MM.1S (cell line): ENCODE measurements around the gene KLHL2.
"Not testable (repeated sequence)": the region's sequence is repeated elsewhere in the genome, so short reads cannot be mapped to it uniquely, and the experiment has no call there.

ENCODE experiments used
- DNase-seq: peaks from one replicate; pipeline ENCODE4 v3.0.0-alpha.2; 2015
- H2AFZ ChIP-seq: fragments of 300-600 bp; sonication (generic); 2 replicates; pipeline ENCODE4 v1.6.0; 2016; ENCODE audit warnings: antibody characterized with exemption, low read length
- H3F3A ChIP-seq: fragments of 300-600 bp; sonication (generic); 2 replicates; pipeline ENCODE4 v1.6.1; 2016; ENCODE audit warnings: mild to moderate bottlenecking, antibody characterized with exemption, low read length, moderate library complexity, mixed read lengths; ENCODE audit not compliant: insufficient read depth
- H3K27ac ChIP-seq: fragments of 300-600 bp; sonication (generic); 2 replicates; pipeline ENCODE4 v1.5.1; 2016; ENCODE audit warnings: mild to moderate bottlenecking, low read length
- H3K27me3 ChIP-seq: fragments of 300-600 bp; sonication (generic); replicated peaks from 2 replicates; pipeline ENCODE4 v1.6.0; 2016; ENCODE audit warnings: low read length; ENCODE audit not compliant: insufficient read depth
- H3K36me3 ChIP-seq: fragments of 300-600 bp; sonication (generic); replicated peaks from 2 replicates; pipeline ENCODE4 v1.6.1; 2016; ENCODE audit warnings: mild to moderate bottlenecking, low read length, mixed read lengths; ENCODE audit not compliant: insufficient read depth
- H3K4me1 ChIP-seq: fragments of 300-600 bp; sonication (generic); 2 replicates; pipeline ENCODE4 v1.6.1; 2016; ENCODE audit warnings: low read length, mixed read lengths
- H3K4me2 ChIP-seq: fragments of 300-600 bp; sonication (generic); 2 replicates; pipeline ENCODE4 v1.6.0; 2016; ENCODE audit warnings: low read depth, low read length
- H3K4me3 ChIP-seq: fragments of 300-600 bp; sonication (generic); 2 replicates; pipeline ENCODE4 v1.5.1; 2016; ENCODE audit warnings: low read length, mixed read lengths
- H3K79me2 ChIP-seq: fragments of 300-600 bp; sonication (generic); 2 replicates; pipeline ENCODE4 v1.6.1; 2016; ENCODE audit warnings: mixed run types, low read length, mixed read lengths
- H3K9ac ChIP-seq: fragments of 300-600 bp; sonication (generic); 2 replicates; pipeline ENCODE4 v1.6.1; 2016; ENCODE audit warnings: low read length, mixed read lengths
- H3K9me2 ChIP-seq: fragments of 300-600 bp; sonication (generic); replicated peaks from 2 replicates; pipeline ENCODE4 v1.6.1; 2016; ENCODE audit warnings: mild to moderate bottlenecking, low read length, mixed read lengths; ENCODE audit not compliant: insufficient read depth
- H3K9me3 ChIP-seq: fragments of 300-600 bp; sonication (generic); replicated peaks from 2 replicates; pipeline ENCODE4 v1.6.1; 2016; ENCODE audit warnings: mild to moderate bottlenecking, low read length, mixed read lengths; ENCODE audit not compliant: insufficient read depth
- H4K20me1 ChIP-seq: fragments of 300-600 bp; sonication (generic); 2 replicates; pipeline ENCODE4 v1.6.1; 2016; ENCODE audit warnings: mild to moderate bottlenecking, low read length, moderate library complexity, mixed read lengths; ENCODE audit not compliant: insufficient read depth
- EZH2 ChIP-seq: fragments of 300-600 bp; sonication (generic); optimal IDR thresholded peaks from 2 replicates; pipeline ENCODE3; 2017; ENCODE audit warnings: low read depth, mild to moderate bottlenecking, antibody characterized with exemption, low read length, mixed read lengths
- EZH2phosphoT487 ChIP-seq: fragments of 300-600 bp; sonication (generic); IDR thresholded peaks from 2 replicates; pipeline ENCODE4 v1.6.1; 2018; ENCODE audit warnings: antibody characterized with exemption, low read length
- TF ChIP-seq, protein P1 (sequence below): fragments of 300-600 bp; sonication (generic); IDR thresholded peaks from 2 replicates; pipeline ENCODE4 v1.5.1; 2016; ENCODE audit warnings: antibody characterized with exemption, low read length, mixed read lengths

KLHL2 gene, protein sequence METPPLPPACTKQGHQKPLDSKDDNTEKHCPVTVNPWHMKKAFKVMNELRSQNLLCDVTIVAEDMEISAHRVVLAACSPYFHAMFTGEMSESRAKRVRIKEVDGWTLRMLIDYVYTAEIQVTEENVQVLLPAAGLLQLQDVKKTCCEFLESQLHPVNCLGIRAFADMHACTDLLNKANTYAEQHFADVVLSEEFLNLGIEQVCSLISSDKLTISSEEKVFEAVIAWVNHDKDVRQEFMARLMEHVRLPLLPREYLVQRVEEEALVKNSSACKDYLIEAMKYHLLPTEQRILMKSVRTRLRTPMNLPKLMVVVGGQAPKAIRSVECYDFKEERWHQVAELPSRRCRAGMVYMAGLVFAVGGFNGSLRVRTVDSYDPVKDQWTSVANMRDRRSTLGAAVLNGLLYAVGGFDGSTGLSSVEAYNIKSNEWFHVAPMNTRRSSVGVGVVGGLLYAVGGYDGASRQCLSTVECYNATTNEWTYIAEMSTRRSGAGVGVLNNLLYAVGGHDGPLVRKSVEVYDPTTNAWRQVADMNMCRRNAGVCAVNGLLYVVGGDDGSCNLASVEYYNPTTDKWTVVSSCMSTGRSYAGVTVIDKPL

DNA sequence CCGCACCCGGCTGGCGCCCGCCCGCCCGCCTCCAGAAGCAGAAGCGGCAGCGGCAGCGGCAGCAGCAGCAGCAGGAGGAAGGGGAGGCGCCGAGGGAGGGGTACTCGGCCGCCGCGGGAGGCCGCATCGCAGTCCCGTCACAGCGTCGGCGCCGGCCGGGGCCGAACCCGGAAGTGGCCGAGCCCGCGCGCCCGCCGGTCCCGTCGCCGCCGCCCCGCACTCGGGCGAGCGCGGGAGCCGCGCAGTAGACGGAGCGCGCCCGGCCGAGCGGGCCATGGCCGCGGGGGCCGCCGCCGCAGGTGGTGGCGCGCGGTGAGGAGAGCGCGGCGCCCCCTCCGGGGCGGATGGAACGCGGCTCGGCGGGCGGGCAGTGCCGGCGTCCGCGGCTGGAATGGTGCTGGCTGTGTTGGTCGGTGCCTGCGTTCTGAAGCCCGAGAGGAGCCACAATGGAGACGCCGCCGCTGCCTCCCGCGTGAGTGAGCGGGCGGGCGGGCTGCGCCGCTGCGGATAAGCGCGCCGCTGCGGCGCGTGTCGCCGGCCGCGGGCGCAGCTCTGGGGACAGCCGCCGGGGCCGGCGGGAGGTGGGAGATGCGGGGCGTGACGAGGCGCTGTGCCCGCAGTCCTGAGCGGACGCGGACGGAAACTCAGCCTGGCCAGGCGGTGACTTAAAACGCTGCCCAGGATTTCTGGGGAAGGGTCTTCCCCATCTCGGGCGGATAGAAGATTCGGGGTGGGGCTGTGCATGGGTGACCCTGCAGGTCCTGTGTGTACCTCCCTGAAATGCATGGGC, at the start of gene KLHL2:
KLHL2 (plus strand) TSS at position 131 of the 790 bp plus-strand sequence; CDS start at position 447, 316 bp downstream.
- Histone ChIP-seq H3K9ac (peak within 1 kb of the TSS; percentile 56; the same call in 1 of the 2 replicates), H3K27me3 (no peaks in the 10 kb centered on the region), H3K4me3 (peak within 1 kb of the TSS; percentile 86), H3K9me3 (no peaks in the 10 kb centered on the region), H3K9me2 (no peaks in the 10 kb centered on the region), H2AFZ (peak within 1 kb of the TSS; percentile 95), H3K27ac (peak within 1 kb of the TSS; percentile 1; the same call in 1 of the 2 replicates), H3K36me3 (no peaks in the 10 kb centered on the region), H3K4me1 (peaks cover 16% of the 10 kb centered on the region), H4K20me1 (no peaks in the 10 kb centered on the region), H3K79me2 (peaks cover 44% of the 10 kb centered on the region), H3K4me2 (peak within 1 kb of the TSS; percentile 84), H3F3A (peaks cover 5% of the 10 kb centered on the region)
- DNase-seq, result peak; percentile 82
- TF ChIP-seq, protein P1, sequence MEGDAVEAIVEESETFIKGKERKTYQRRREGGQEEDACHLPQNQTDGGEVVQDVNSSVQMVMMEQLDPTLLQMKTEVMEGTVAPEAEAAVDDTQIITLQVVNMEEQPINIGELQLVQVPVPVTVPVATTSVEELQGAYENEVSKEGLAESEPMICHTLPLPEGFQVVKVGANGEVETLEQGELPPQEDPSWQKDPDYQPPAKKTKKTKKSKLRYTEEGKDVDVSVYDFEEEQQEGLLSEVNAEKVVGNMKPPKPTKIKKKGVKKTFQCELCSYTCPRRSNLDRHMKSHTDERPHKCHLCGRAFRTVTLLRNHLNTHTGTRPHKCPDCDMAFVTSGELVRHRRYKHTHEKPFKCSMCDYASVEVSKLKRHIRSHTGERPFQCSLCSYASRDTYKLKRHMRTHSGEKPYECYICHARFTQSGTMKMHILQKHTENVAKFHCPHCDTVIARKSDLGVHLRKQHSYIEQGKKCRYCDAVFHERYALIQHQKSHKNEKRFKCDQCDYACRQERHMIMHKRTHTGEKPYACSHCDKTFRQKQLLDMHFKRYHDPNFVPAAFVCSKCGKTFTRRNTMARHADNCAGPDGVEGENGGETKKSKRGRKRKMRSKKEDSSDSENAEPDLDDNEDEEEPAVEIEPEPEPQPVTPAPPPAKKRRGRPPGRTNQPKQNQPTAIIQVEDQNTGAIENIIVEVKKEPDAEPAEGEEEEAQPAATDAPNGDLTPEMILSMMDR, result no peak
- no peak for TF ChIP-seq EZH2phosphoT487
- no peak for TF ChIP-seq EZH2

DNA sequence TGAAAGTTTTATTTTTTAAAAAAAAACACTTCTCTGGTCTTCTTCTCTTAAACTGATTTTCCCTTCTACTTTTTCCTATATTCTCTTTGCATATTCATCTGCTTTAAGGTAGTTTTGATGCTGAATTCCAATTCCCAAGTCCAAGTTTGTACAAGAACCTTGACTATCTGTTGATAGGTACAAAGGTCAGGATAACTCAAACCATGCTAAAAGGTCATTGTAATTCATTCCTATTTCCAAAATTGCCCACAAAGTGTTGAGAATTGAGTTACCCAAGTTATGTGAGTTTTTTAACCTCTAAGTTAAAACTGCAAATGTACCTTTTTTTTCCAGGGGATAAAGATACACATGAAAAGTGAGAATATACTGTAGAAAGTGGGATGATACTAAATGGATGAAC, 48.6 kb upstream of the KLHL2 start:
- H3K4me2 ChIP-seq, result no peak overlapping the region
- no peak overlapping the region for H3K27ac ChIP-seq
- DNase-seq, result no peak
- no peaks in the 10 kb centered on the region for H3F3A ChIP-seq
- no peak overlapping the region for H3K9ac ChIP-seq
- no peak overlapping the region for H2AFZ ChIP-seq
- no peak overlapping the region for H3K4me3 ChIP-seq
- H3K9me2 ChIP-seq, result no peaks in the 10 kb centered on the region
- H3K36me3 ChIP-seq, result no peaks in the 10 kb centered on the region
- TF ChIP-seq, protein P1, result no peak
- no peak for TF ChIP-seq EZH2phosphoT487
- no peak for TF ChIP-seq EZH2
- no peaks in the 10 kb centered on the region for H3K9me3 ChIP-seq
- H4K20me1 ChIP-seq, result no peaks in the 10 kb centered on the region
- no peaks in the 10 kb centered on the region for H3K4me1 ChIP-seq
- no peaks in the 10 kb centered on the region for H3K79me2 ChIP-seq
- H3K27me3 ChIP-seq, result no peaks in the 10 kb centered on the region

DNA sequence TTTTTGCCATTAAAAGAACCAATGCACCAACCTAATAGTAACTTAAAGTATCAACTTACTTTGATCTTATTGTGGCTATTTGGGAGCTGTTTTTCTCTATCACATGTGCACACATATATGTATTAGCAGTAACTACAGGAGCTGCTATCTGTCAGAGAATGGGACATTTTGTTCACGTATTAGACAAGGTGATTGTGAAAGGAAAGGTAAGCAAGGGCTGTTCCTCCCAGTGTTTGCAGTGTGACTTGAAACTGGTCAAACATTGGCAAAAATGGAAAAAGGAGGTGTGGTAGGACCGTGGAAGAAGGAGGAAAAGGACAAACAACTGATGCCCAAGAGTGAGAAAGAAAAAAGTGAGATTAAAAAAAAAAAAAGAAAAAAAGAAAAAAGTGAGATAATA, 43.1 kb upstream of the KLHL2 start:
- Histone ChIP-seq H3K4me2 (no peak overlapping the region), H3K27ac (no peak overlapping the region), H2AFZ (no peak overlapping the region), H3K36me3 (no peaks in the 10 kb centered on the region), H3F3A (no peaks in the 10 kb centered on the region), H4K20me1 (no peaks in the 10 kb centered on the region), H3K4me3 (no peak overlapping the region), H3K9me3 (no peaks in the 10 kb centered on the region), H3K9me2 (no peaks in the 10 kb centered on the region), H3K9ac (no peak overlapping the region), H3K27me3 (no peaks in the 10 kb centered on the region), H3K4me1 (no peaks in the 10 kb centered on the region), H3K79me2 (no peaks in the 10 kb centered on the region)
- TF ChIP-seq, protein P1, result no peak
- TF ChIP-seq EZH2, result no peak
- TF ChIP-seq EZH2phosphoT487, result no peak
- DNase-seq, result no peak

DNA sequence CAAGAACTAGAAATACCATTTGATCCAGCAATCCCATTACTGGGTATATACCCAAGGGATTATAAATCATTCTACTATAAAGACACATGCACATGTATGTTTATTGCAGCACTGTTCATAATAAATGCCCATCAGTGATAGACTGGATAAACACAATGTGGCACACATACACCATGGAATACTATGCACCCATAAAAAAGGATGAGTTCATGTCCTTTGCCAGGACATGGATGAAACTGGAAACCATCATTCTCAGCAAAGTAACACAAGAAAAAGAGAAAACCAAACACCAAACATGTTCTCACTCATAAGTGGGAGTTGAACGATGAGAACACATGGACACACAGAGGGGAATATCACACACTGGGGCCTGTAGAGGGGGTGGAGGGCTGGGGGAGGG, 40.5 kb upstream of the KLHL2 start:
- H3K9me3 ChIP-seq, H3K79me2 ChIP-seq, H3F3A ChIP-seq, H4K20me1 ChIP-seq, H3K4me2 ChIP-seq, H3K4me1 ChIP-seq, H3K9ac ChIP-seq, H3K27me3 ChIP-seq, DNase-seq, H2AFZ ChIP-seq, H3K9me2 ChIP-seq, H3K27ac ChIP-seq, H3K36me3 ChIP-seq, H3K4me3 ChIP-seq: not testable (repeated sequence)
